ENCODE data around the gene ZNF831.

ZNF831 gene

GRCh38 chr20:59120491-59120890 is 43.1 kb upstream of the ZNF831 start:
- peaks cover 39% of the 10 kb centered on the region for H3K27me3 ChIP-seq (ENCODE audit: insufficient read depth, low read length, poor library complexity)
- H3K36me3 ChIP-seq (ENCODE audit: insufficient read depth, low read length), result no peaks in the 10 kb centered on the region
- no peaks in the 10 kb centered on the region for H3K79me2 ChIP-seq (ENCODE audit: insufficient read depth, low read length)
- H3K27ac ChIP-seq (ENCODE audit: low read length), result no peak overlapping the region
- DNase-seq (no peak), ATAC-seq (ENCODE audit: insufficient read depth, low read depth) (no peak)
- H3K9me3 ChIP-seq (ENCODE audit: insufficient read depth, low read length, severe bottlenecking), result no peaks in the 10 kb centered on the region
- no peak overlapping the region for H3K9ac ChIP-seq (ENCODE audit: low read depth, low read length)
- H3K4me3 ChIP-seq (ENCODE audit: low read depth in 1 of 2, low read length in 2 of 2), result no peak overlapping the region
- H4K20me1 ChIP-seq (ENCODE audit: insufficient read depth, low read length), result 0 out of 2 replicates have a peak, but pooled peaks cover 5% of the 10 kb centered on the region
- no peak overlapping the region for H3K4me2 ChIP-seq (ENCODE audit: insufficient read depth, low read length)
- no peaks in the 10 kb centered on the region for H3K4me1 ChIP-seq (ENCODE audit: insufficient read depth, low read length)
- H2AFZ ChIP-seq (ENCODE audit: low read depth, low read length), result no peak overlapping the region
- TF ChIP-seq EZH2 (IDR thresholded peaks at IDR 0.05; ENCODE audit: borderline replicate concordance, low read depth, low read length, severe bottlenecking), result no peak
- no peak for TF ChIP-seq CTCF (IDR thresholded peaks at IDR 0.05; ENCODE audit: borderline replicate concordance, extremely low read depth, low read length, poor library complexity, severe bottlenecking)

- H3K9ac ChIP-seq (ENCODE audit: low read depth, low read length), result no peak overlapping the region
- no peak overlapping the region for H3K4me3 ChIP-seq (ENCODE audit: low read depth in 1 of 2, low read length in 2 of 2)
- no peaks in the 10 kb centered on the region for H3K9me3 ChIP-seq (ENCODE audit: insufficient read depth, low read length, severe bottlenecking)
- ATAC-seq (ENCODE audit: insufficient read depth, low read depth), result no peak
- H3K4me1 ChIP-seq (ENCODE audit: insufficient read depth, low read length), result no peaks in the 10 kb centered on the region
- H3K4me2 ChIP-seq (ENCODE audit: insufficient read depth, low read length), result no peak overlapping the region
- H2AFZ ChIP-seq (ENCODE audit: low read depth, low read length), result no peak overlapping the region
- no peak for DNase-seq
- H3K36me3 ChIP-seq (ENCODE audit: insufficient read depth, low read length), result no peaks in the 10 kb centered on the region
- peaks cover 39% of the 10 kb centered on the region for H3K27me3 ChIP-seq (ENCODE audit: insufficient read depth, low read length, poor library complexity)
- no peak overlapping the region for H3K27ac ChIP-seq (ENCODE audit: low read length)
- H3K79me2 ChIP-seq (ENCODE audit: insufficient read depth, low read length), result no peaks in the 10 kb centered on the region
- TF ChIP-seq CTCF (IDR thresholded peaks at IDR 0.05; ENCODE audit: borderline replicate concordance, extremely low read depth, low read length, poor library complexity, severe bottlenecking), result no peak
- TF ChIP-seq EZH2 (IDR thresholded peaks at IDR 0.05; ENCODE audit: borderline replicate concordance, low read depth, low read length, severe bottlenecking), result no peak
- H4K20me1 ChIP-seq (ENCODE audit: insufficient read depth, low read length), result 0 out of 2 replicates have a peak, but pooled peaks cover 5% of the 10 kb centered on the region
Measured at GRCh38 chr20:59120919-59121318, 42.7 kb upstream of the ZNF831 start.

- no peak overlapping the region for H3K9ac ChIP-seq (ENCODE audit: low read depth, low read length)
- H3K27me3 ChIP-seq (ENCODE audit: insufficient read depth, low read length, poor library complexity), result peaks cover 39% of the 10 kb centered on the region
- DNase-seq (no peak), ATAC-seq (ENCODE audit: insufficient read depth, low read depth) (no peak)
- no peaks in the 10 kb centered on the region for H3K4me1 ChIP-seq (ENCODE audit: insufficient read depth, low read length)
- TF ChIP-seq EZH2 (IDR thresholded peaks at IDR 0.05; ENCODE audit: borderline replicate concordance, low read depth, low read length, severe bottlenecking) (no peak), CTCF (IDR thresholded peaks at IDR 0.05; ENCODE audit: borderline replicate concordance, extremely low read depth, low read length, poor library complexity, severe bottlenecking) (no peak)
- H3K4me2 ChIP-seq (ENCODE audit: insufficient read depth, low read length), result no peak overlapping the region
- no peak overlapping the region for H3K4me3 ChIP-seq (ENCODE audit: low read depth in 1 of 2, low read length in 2 of 2)
- no peaks in the 10 kb centered on the region for H3K36me3 ChIP-seq (ENCODE audit: insufficient read depth, low read length)
- no peak overlapping the region for H3K27ac ChIP-seq (ENCODE audit: low read length)
- H3K9me3 ChIP-seq (ENCODE audit: insufficient read depth, low read length, severe bottlenecking), result no peaks in the 10 kb centered on the region
- 0 out of 2 replicates have a peak, but pooled peaks cover 5% of the 10 kb centered on the region for H4K20me1 ChIP-seq (ENCODE audit: insufficient read depth, low read length)
- H3K79me2 ChIP-seq (ENCODE audit: insufficient read depth, low read length), result no peaks in the 10 kb centered on the region
- H2AFZ ChIP-seq (ENCODE audit: low read depth, low read length), result no peak overlapping the region
Measured at GRCh38 chr20:59121714-59122565, 41.7 kb upstream of the ZNF831 start.
